ENCODE measurements around the gene SLMAP.

DNA sequence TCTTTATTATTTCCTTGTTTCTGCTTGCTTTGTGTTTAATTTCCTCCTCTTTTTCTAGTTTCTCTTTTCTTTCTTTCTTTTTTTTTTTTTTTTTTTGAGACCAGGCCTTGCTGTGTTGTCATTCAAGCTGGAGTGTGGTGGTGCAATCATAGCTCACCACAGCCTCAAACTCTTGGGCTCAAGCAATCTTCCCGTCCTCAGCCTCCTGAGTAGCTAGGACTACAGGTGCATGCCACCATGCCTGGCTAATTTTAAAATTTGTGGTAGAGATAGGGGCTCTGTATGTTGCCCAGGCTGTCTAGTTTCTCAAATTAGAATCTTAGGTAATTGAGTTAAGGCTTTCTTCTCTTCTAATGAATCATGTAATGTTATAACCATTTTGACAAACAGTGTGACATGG, 22.4 kb downstream of the SLMAP start:
- TF ChIP-seq POLR2A (IDR thresholded peaks at IDR 0.05): no peak
- TF ChIP-seq, protein P1, sequence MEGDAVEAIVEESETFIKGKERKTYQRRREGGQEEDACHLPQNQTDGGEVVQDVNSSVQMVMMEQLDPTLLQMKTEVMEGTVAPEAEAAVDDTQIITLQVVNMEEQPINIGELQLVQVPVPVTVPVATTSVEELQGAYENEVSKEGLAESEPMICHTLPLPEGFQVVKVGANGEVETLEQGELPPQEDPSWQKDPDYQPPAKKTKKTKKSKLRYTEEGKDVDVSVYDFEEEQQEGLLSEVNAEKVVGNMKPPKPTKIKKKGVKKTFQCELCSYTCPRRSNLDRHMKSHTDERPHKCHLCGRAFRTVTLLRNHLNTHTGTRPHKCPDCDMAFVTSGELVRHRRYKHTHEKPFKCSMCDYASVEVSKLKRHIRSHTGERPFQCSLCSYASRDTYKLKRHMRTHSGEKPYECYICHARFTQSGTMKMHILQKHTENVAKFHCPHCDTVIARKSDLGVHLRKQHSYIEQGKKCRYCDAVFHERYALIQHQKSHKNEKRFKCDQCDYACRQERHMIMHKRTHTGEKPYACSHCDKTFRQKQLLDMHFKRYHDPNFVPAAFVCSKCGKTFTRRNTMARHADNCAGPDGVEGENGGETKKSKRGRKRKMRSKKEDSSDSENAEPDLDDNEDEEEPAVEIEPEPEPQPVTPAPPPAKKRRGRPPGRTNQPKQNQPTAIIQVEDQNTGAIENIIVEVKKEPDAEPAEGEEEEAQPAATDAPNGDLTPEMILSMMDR (IDR thresholded peaks at IDR 0.05): no peak
